ENCODE results near the gene CPN1. TPM values are rescaled to one million over a fixed set of nuclear protein-coding genes. Genes with fewer than 3 reads are reported as not detected.

CPN1 gene
- total RNA-seq (2022; extraction: Qiagen RNA extraction) = 0.14 to 0.32 TPM (median 0.23 TPM) in 5 replicates

DNA sequence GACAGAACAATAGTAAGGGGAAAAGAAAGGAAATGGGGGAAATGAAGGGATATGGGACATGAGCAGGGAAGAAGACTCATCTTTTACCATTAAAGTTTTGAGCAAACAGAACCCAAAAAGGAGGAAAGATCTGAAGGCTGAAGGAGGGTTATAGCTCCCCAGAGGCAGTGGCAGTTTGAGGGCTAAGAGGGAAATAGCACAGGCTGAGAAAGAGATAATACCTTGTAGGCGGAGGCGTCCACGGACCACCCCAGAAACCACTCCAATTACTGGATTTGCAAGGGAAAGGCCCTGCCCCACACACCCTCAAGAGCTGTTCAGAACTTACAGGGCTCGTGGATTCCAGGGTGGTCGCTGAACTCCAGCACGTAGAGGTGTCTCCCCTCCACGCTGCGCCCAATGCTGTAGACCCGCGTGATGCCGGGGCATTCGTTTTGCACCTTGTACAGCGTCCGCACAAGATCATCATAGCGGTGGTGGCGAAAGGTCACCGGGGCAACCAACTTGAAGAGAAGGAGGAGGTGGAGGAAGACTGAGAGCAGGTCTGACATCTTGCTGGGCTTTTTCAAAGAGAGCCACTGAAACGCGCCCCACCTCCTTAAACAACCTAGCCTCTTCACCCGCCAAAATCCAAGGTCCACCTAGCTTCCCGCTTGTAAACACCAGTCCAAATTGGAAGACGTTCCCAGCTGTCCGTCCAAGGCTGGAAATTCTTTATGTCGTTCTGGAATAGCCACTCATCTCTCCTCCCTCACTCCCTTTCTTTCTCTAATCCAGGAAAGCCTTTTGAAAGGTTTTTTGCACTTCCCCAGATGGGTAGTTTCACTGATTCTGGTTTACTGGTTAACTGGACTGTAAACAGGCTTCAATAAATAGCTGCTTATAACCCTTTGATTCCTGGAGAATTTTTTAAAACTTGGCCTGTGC lies at the start of gene CPN1:
Gene CPN1, minus strand, starts transcription at position 795 of the 927 bp plus-strand sequence. Its CDS starts 244 bp downstream, at position 551.

DNA sequence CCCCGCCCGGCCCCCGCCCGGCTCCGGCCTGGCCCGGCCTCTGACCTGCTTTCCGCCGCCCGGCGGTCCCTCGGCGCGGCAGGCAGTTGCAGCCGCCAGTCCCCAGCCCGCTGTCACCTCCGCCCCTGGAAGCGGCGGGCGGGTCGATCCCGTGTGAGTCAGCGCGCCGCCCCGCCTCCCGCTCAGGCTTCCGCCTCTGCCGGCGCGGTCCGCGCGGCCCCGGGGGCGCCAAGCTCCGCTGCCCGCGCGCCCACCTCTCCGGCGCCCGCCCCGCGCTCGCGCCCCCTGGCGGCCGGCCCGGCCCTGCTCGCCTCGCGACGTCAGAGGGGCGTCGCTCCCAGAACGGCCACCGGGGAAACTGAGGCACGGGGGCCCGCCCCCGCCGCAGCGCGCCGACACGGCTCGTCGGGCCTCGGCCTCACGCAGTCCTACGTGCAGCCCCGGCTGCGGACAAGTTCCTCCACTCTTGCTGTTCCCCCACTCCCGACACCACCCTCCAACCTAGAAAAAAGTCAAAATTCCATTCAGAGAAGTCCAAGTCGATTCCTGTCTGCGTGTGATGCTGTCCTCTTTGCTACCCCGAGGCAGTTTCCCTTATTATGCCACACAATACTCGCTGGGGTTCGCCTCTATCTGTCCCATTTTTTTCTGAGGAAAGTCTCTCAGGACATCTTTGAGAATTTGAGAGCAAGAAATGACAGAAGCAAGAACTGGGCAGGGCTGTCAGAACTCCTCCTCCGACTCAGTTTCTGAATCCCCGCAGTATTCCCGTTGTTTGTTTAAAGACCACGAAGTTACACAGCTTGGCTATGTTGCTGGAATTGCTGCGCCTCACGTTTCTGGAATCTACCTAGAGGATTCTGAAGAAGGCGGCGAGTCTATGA lies 71.6 kb downstream of the CPN1 start, which contains the start of gene DNMBP:
Gene DNMBP, minus strand, starts transcription at position 155 of the 884 bp plus-strand sequence. CDS start 37,823 bp downstream, outside the sequence.

Other genes starting within 250 kb of the CPN1 start
- 25.5 to 34.2 TPM (median 31.1 TPM) in 5 replicates for gene DNMBP, start 71.9 kb downstream of the CPN1 start, total RNA-seq (2022; extraction: Qiagen RNA extraction)
- gene ERLIN1, start 104.2 kb upstream of the CPN1 start, total RNA-seq (2022; extraction: Qiagen RNA extraction) = 42.6 to 68.6 TPM (median 53.8 TPM) in 5 replicates
- 18.2 to 28.0 TPM (median 22.0 TPM) in 5 replicates for gene CHUK, start 147.7 kb upstream of the CPN1 start, total RNA-seq (2022; extraction: Qiagen RNA extraction)
- gene CWF19L1, start 185.8 kb upstream of the CPN1 start, total RNA-seq (2022; extraction: Qiagen RNA extraction) = 19.4 to 26.9 TPM (median 21.3 TPM) in 5 replicates
- 95.2 to 120 TPM (median 98.5 TPM) in 5 replicates for gene BLOC1S2, start 204.8 kb upstream of the CPN1 start, total RNA-seq (2022; extraction: Qiagen RNA extraction)
- 0.03 to 0.07 TPM (median 0.05 TPM) in 3 of 5 replicates, not detected in the others for gene PKD2L1, start 248.4 kb upstream of the CPN1 start, total RNA-seq (2022; extraction: Qiagen RNA extraction)

Data from A549 treated with CORT108297 at 1 μM for 4 hours (cell line).